D721Med (cell line): ENCODE measurements around the gene LRIG3.
"Not testable (repeated sequence)": the region's sequence is repeated elsewhere in the genome, so short reads cannot be mapped to it uniquely, and the experiment has no call there.

Experiments
- DNase-seq: peaks from one replicate; pipeline ENCODE4 v3.0.0; 2011; ENCODE audit warnings: low spot score; ENCODE audit not compliant: insufficient read length
- FAIRE-seq: peaks from 2 replicates; lab custom pipeline; 2011; peaks lifted over from hg19 to GRCh38; lab: Jason Lieb, UNC
- TF ChIP-seq, protein P1 (sequence below): IDR thresholded peaks from 2 replicates; pipeline ENCODE4 v1.5.1; 2012; ENCODE audit warnings: mild to moderate bottlenecking, control low read depth; ENCODE audit not compliant: insufficient read depth; ENCODE audit errors: missing control alignments

The LRIG3 gene

DNA sequence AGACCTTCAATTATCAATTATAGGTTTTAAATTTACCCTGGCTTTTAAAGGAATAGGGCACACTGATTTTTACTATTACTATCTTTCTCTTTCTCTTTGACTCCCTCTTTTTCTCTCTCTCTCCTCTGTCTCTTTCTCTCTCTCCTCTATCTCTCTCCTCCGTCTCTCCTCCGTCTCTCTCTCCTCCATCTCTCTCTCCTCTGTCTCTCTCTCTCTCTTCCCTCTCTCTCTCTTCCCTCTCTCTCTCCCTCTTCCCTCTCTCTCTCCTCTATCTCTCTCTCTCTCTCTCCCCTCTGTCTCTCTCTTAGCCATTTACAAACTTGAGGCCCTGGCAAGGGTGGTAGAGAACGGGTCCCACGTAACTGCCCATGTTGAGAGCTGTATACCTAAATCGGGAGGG is 62.3 kb downstream of the LRIG3 start:
- TF ChIP-seq, protein P1, sequence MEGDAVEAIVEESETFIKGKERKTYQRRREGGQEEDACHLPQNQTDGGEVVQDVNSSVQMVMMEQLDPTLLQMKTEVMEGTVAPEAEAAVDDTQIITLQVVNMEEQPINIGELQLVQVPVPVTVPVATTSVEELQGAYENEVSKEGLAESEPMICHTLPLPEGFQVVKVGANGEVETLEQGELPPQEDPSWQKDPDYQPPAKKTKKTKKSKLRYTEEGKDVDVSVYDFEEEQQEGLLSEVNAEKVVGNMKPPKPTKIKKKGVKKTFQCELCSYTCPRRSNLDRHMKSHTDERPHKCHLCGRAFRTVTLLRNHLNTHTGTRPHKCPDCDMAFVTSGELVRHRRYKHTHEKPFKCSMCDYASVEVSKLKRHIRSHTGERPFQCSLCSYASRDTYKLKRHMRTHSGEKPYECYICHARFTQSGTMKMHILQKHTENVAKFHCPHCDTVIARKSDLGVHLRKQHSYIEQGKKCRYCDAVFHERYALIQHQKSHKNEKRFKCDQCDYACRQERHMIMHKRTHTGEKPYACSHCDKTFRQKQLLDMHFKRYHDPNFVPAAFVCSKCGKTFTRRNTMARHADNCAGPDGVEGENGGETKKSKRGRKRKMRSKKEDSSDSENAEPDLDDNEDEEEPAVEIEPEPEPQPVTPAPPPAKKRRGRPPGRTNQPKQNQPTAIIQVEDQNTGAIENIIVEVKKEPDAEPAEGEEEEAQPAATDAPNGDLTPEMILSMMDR: no peak
- FAIRE-seq: no peak
- no peak for DNase-seq

DNA sequence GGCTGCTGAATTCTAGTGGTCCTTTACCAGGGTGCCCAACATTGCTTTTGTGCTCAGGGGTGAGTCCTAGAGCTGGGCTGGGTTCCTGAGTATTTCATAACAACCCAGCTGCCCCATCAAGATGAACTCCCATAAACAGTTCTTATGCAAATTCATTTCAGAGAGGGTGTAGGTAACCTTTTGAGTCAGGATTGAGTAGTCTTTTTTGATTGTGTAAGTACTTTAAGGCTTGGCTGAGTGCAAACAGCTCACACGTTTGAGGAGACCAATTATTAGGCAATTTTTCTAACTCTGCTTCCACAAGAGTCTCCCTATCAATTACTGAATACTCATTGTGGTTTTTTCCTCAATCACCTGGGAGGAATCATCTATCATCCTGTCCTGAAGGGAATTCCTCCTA is 63.1 kb downstream of the LRIG3 start:
- DNase-seq, FAIRE-seq: not testable (repeated sequence)

DNA sequence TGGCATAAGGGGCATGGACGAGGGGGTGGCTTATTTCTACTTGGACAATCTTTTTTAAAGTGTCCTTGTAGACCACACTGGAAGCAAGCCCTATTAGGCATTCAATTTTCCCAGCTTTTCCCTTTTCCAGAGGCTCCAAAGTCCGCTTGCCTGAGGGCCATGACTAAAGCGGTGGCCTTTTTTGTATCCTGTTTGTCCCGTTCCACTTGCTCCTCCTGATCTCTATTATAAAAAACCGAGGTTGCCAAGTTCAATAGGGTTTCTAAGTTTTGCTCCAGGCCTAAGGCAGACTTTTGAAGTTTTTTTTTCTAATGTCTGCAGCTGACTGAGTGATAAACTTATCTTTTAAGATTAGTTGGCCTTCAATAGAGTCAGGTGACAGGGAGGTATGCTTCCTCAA is 64.7 kb downstream of the LRIG3 start:
- not testable (repeated sequence) for FAIRE-seq, DNase-seq

DNA sequence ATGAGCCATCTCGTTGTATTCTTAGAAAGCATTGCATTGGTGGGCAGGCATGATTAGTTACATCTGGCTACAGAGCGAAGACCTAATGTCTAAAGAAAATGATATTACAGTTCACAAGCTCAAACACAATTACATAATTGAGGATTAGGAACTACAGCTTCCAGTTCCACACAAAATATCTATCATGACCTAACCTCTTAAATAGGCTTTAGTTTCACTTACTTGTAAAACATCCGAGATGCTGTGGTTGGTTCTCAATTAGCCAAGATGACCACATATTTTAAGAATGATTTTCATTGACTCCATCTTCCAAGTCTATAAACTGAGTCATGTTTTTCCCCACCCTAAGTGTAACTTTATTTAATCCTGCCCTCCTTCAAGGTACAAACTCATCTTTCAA is 69.5 kb downstream of the LRIG3 start:
- DNase-seq: no peak
- FAIRE-seq: no peak
- TF ChIP-seq, protein P1: no peak

DNA sequence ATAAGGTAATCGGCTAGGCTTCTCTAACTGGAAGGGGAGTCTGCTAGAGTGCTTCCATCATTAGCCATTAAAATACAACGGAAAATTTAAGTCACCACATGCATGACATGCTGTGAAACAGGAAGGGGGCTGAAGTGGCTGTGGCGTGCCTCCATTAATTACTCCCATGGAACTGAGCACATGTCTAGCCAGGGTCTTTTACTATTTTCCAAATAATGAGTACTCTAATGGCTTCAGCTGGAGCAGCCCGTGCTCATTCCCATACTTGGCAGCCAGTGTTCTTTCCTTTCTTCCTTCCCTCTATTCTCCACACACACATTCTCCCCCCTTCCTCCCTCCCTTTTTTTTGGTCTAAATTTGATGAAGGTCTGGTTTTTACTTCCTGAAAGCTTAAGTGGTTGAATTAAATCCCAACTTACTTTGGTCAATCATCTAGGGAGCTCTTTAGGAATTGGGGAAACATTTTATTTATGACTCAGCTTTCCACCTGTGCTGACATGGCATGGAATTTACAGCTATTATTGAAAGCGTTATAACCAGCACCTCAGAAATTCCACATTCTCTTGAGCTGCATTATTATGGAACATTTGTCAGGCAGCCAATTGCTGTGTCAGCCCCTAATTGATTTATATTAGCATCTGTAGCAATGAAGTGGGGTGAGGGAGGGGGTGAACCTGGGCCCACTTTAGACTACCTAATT is 72.3 kb downstream of the LRIG3 start:
- no peak for FAIRE-seq
- TF ChIP-seq, protein P1: no peak
- no peak for DNase-seq

DNA sequence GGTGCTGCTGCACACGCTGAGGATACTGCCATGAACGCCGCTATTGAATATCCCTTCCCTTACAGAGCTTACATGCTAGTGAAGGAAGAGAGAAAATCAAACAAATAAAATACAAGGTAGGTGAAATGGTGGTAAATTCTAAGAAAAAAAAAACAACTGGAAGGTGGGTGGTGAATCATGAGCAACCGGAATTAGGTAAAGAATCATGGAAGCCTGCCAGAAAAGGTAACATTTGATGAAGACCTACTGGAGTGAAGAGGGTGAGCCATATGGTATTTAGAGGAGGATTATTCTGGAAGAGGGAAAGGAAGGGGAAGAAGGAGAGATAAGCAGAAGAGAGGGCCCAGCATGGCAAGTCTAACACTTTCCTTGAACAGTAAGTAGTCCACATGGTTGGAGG is 76.1 kb downstream of the LRIG3 start:
- no peak for FAIRE-seq

DNA sequence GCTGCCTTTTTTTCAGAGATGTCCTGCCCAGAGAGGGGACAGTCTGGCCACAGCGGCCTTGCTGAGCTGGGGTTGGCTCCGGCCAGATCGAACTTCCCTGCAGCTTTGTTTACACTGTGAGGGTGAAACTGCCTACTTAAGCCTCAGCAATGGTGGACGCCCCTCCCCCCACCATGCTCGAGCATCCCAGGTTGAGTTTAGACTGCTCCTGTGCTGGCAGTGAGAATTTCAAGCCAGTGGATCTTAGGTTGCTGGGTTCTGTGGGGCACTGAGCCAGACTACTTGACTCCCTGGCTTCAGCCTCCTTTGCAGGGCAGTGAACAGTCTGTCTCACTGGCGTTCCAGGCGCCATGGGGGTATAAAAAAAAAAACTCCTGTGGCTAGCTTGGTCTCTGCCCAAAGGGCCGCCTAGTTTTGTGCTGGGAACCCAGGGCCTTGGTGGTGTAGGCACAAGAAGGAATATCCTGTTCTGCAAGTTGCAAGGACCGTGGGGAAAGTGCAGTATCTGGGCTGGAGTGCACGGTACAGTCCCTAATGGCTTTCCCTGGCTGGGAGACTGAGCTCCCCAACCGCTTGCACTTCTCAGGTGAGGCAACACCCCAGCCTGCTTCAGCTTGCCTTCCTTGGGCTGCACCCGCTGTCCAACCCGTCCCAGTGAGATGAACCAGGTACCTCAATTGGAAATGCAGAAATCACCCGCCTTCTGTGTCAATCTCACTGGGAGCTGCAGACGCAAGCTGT is 79.1 kb downstream of the LRIG3 start:
- no peak for FAIRE-seq
- TF ChIP-seq, protein P1: no peak

More for the DNA sequence above, 76.1 kb downstream of the LRIG3 start:
- DNase-seq: no peak
- TF ChIP-seq, protein P1: no peak

DNA sequence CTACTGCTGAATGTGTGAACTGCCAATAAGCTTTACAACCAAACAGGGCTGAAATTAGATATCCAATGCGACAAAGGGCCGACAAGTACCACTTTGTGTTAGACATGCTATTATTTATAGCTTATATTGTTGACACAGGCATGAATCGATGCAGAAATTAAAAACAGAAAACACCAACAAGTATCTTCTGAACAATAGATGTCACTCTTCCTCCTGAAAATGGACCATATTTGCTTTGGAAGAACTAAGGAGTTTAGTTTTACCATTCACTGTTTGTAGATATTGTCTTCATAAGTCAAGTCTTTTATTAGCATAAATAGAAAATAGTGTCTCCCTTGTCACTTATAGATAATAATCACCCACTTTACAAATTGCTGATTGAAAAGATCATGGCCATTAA is 86.5 kb downstream of the LRIG3 start:
- DNase-seq: no peak
- FAIRE-seq: no peak
- TF ChIP-seq, protein P1: peak; percentile 47

More for the DNA sequence above, 79.1 kb downstream of the LRIG3 start:
- no peak for DNase-seq
